Karpas-422 (cell line): Measurements from ENCODE around the gene ETV3L. TPM values are rescaled to one million over a fixed set of nuclear protein-coding genes. Genes with fewer than 3 reads are reported as not detected.
"Not testable (repeated sequence)": the region's sequence is repeated elsewhere in the genome, so short reads cannot be mapped to it uniquely, and the experiment has no call there.

Experiments
- DNase-seq: peaks from one replicate; pipeline ENCODE4 v3.0.0-alpha.2; 2015
- H2AFZ ChIP-seq: fragments of 200-600 bp; sonication (generic); 2 replicates; pipeline ENCODE4 v1.6.1; 2014; ENCODE audit warnings: antibody characterized with exemption, low read length, mixed read lengths
- H3K27ac ChIP-seq: fragments of 200-600 bp; sonication (generic); 2 replicates; pipeline ENCODE4 v1.5.1; 2014; ENCODE audit warnings: mild to moderate bottlenecking, low read length, moderate library complexity
- H3K27me3 ChIP-seq: fragments of 200-600 bp; sonication (generic); 2 replicates; pipeline ENCODE4 v1.6.1; 2014; ENCODE audit warnings: low read length, mixed read lengths
- H3K36me3 ChIP-seq: fragments of 200-600 bp; sonication (generic); 2 replicates; pipeline ENCODE4 v1.6.1; 2014; ENCODE audit warnings: low read length, mixed read lengths; ENCODE audit not compliant: insufficient read depth
- H3K4me1 ChIP-seq: fragments of 200-600 bp; sonication (generic); 2 replicates; pipeline ENCODE4 v1.6.1; 2014; ENCODE audit warnings: mild to moderate bottlenecking, low read length, mixed read lengths
- H3K4me2 ChIP-seq: fragments of 200-600 bp; sonication (generic); 2 replicates; pipeline ENCODE4 v1.6.1; 2014; ENCODE audit warnings: low read length, low read depth, mild to moderate bottlenecking; ENCODE audit not compliant: poor library complexity, severe bottlenecking
- H3K4me3 ChIP-seq: fragments of 200-600 bp; sonication (generic); 2 replicates; pipeline ENCODE4 v1.5.1; 2014; ENCODE audit warnings: mild to moderate bottlenecking, antibody characterized with exemption, low read length, mixed read lengths
- H3K79me2 ChIP-seq: fragments of 200-600 bp; sonication (generic); 2 replicates; pipeline ENCODE4 v1.6.1; 2014; ENCODE audit warnings: mild to moderate bottlenecking, low read length, mixed read lengths
- H3K9ac ChIP-seq: fragments of 200-600 bp; sonication (generic); 2 replicates; pipeline ENCODE4 v1.6.0; 2014; ENCODE audit warnings: low read length
- H3K9me2 ChIP-seq: fragments of 200-600 bp; sonication (generic), shearing (Covaris generic); replicated peaks from 2 replicates; pipeline ENCODE4 v1.6.0; 2014; ENCODE audit warnings: mild to moderate bottlenecking, low read length, moderate library complexity; ENCODE audit not compliant: insufficient read depth
- H3K9me3 ChIP-seq: fragments of 300-700, 200-600 bp; sonication (generic); 2 replicates; pipeline ENCODE4 v1.6.1; 2014; ENCODE audit warnings: low read length, mixed read lengths
- H4K20me1 ChIP-seq: fragments of 200-600 bp; sonication (generic); 2 replicates; pipeline ENCODE4 v1.6.1; 2014; ENCODE audit warnings: mild to moderate bottlenecking, antibody characterized with exemption, low read length, low read depth; ENCODE audit not compliant: insufficient read depth
- total RNA-seq: library from RNA; depleted of rRNA; stranded (reverse); fragments of >200 nt; shearing (Covaris generic); gene quantifications from 2 replicates; pipeline ENCODE4 v1.2.3, GENCODE V29; 2014; ENCODE audit warnings: low replicate concordance

ETV3L gene
- total RNA-seq, 1 experiment from 2014 or later, result not detected

GRCh38 chr1:157073944-157074685 is 25.5 kb downstream of the ETV3L start:
- Histone ChIP-seq H3K9ac (no peak overlapping the region), H3K9me2 (no peaks in the 10 kb centered on the region)
- DNase-seq, result peak; percentile 77

GRCh38 chr1:157069601-157070000 is 30.0 kb downstream of the ETV3L start:
- Histone ChIP-seq H3K4me1 (no peaks in the 10 kb centered on the region), H3K4me2 (no peak overlapping the region)

More at GRCh38 chr1:157073944-157074685, 25.5 kb downstream of the ETV3L start:
- Histone ChIP-seq H3K27me3 (no peaks in the 10 kb centered on the region), H3K27ac (no peak overlapping the region), H3K79me2 (no peaks in the 10 kb centered on the region), H2AFZ (0 out of 2 replicates have a peak overlapping the region, but pooled peaks have one; percentile 75), H3K36me3 (no peaks in the 10 kb centered on the region), H3K9me3 (no peaks in the 10 kb centered on the region), H3K4me2 (no peak overlapping the region), H4K20me1 (no peaks in the 10 kb centered on the region), H3K4me3 (no peak overlapping the region), H3K4me1 (no peaks in the 10 kb centered on the region)

GRCh38 chr1:157059241-157059640 is 40.4 kb downstream of the ETV3L start:
- DNase-seq, H3K9me3 ChIP-seq, H3K9ac ChIP-seq, H3K4me1 ChIP-seq, H3K4me3 ChIP-seq, H3K9me2 ChIP-seq, H4K20me1 ChIP-seq, H2AFZ ChIP-seq, H3K27me3 ChIP-seq, H3K27ac ChIP-seq, H3K79me2 ChIP-seq, H3K4me2 ChIP-seq, H3K36me3 ChIP-seq: not testable (repeated sequence)

More at GRCh38 chr1:157069601-157070000, 30.0 kb downstream of the ETV3L start:
- H3K9ac ChIP-seq, result no peak overlapping the region
- no peaks in the 10 kb centered on the region for H3K36me3 ChIP-seq
- H3K27ac ChIP-seq, result no peak overlapping the region
- H3K27me3 ChIP-seq, result no peaks in the 10 kb centered on the region
- H2AFZ ChIP-seq, result no peak overlapping the region
- no peaks in the 10 kb centered on the region for H3K9me3 ChIP-seq
- H4K20me1 ChIP-seq, result no peaks in the 10 kb centered on the region
- no peak overlapping the region for H3K4me3 ChIP-seq
- H3K9me2 ChIP-seq, result no peaks in the 10 kb centered on the region
- H3K79me2 ChIP-seq, result no peaks in the 10 kb centered on the region
- DNase-seq, result no peak

- no peak overlapping the region for H3K4me2 ChIP-seq
- no peaks in the 10 kb centered on the region for H3K36me3 ChIP-seq
- H3K4me1 ChIP-seq, result no peaks in the 10 kb centered on the region
- no peak overlapping the region for H2AFZ ChIP-seq
- H3K9me2 ChIP-seq, result no peaks in the 10 kb centered on the region
- H3K27ac ChIP-seq, result no peak overlapping the region
- no peak for DNase-seq
- no peaks in the 10 kb centered on the region for H4K20me1 ChIP-seq
- no peaks in the 10 kb centered on the region for H3K27me3 ChIP-seq
- no peak overlapping the region for H3K9ac ChIP-seq
- H3K4me3 ChIP-seq, result no peak overlapping the region
- peaks cover 3% of the 10 kb centered on the region for H3K9me3 ChIP-seq
- no peaks in the 10 kb centered on the region for H3K79me2 ChIP-seq
Measured at GRCh38 chr1:157056269-157056668, 43.3 kb downstream of the ETV3L start.

GRCh38 chr1:157055729-157056128 is 43.9 kb downstream of the ETV3L start:
- H2AFZ ChIP-seq, H3K27ac ChIP-seq, DNase-seq, H3K9ac ChIP-seq, H3K27me3 ChIP-seq, H3K9me3 ChIP-seq, H3K4me2 ChIP-seq, H4K20me1 ChIP-seq, H3K36me3 ChIP-seq, H3K4me3 ChIP-seq, H3K9me2 ChIP-seq, H3K79me2 ChIP-seq, H3K4me1 ChIP-seq: not testable (repeated sequence)

GRCh38 chr1:157050836-157051235 is 48.8 kb downstream of the ETV3L start:
- Histone ChIP-seq H3K4me1 (no peaks in the 10 kb centered on the region), H4K20me1 (no peaks in the 10 kb centered on the region), H2AFZ (no peak overlapping the region), H3K27me3 (no peaks in the 10 kb centered on the region), H3K79me2 (no peaks in the 10 kb centered on the region), H3K9me3 (no peaks in the 10 kb centered on the region; the same call in 1 of the 2 replicates), H3K27ac (no peak overlapping the region), H3K4me3 (no peak overlapping the region), H3K36me3 (no peaks in the 10 kb centered on the region), H3K4me2 (no peak overlapping the region), H3K9me2 (no peaks in the 10 kb centered on the region), H3K9ac (no peak overlapping the region)
- no peak for DNase-seq

- H3K9ac ChIP-seq, result no peak overlapping the region
- no peak overlapping the region for H2AFZ ChIP-seq
- no peaks in the 10 kb centered on the region for H3K27me3 ChIP-seq
- no peaks in the 10 kb centered on the region; the same call in 1 of the 2 replicates for H3K9me3 ChIP-seq
- H3K4me1 ChIP-seq, result no peaks in the 10 kb centered on the region
- no peak overlapping the region for H3K27ac ChIP-seq
- H3K36me3 ChIP-seq, result no peaks in the 10 kb centered on the region
- H3K9me2 ChIP-seq, result no peaks in the 10 kb centered on the region
- DNase-seq, result no peak
- no peaks in the 10 kb centered on the region for H4K20me1 ChIP-seq
- no peak overlapping the region for H3K4me3 ChIP-seq
- no peaks in the 10 kb centered on the region for H3K79me2 ChIP-seq
- H3K4me2 ChIP-seq, result no peak overlapping the region
Measured at GRCh38 chr1:157047062-157047410, 52.6 kb downstream of the ETV3L start.

GRCh38 chr1:157045250-157046218 is 54.1 kb downstream of the ETV3L start, which contains the start of gene ARHGEF11:
ARHGEF11 (minus strand) TSS chr1:157045742; CDS start chr1:157044330, 1,412 bp downstream.
- no peak for DNase-seq
- H3K9ac ChIP-seq, result no peak within 1 kb of the TSS
- no peaks in the 10 kb centered on the region for H4K20me1 ChIP-seq
- no peaks in the 10 kb centered on the region for H3K27me3 ChIP-seq
- H2AFZ ChIP-seq, result no peak within 1 kb of the TSS
- H3K9me2 ChIP-seq, result no peaks in the 10 kb centered on the region
- no peak within 1 kb of the TSS for H3K27ac ChIP-seq
- no peaks in the 10 kb centered on the region for H3K9me3 ChIP-seq
- no peak within 1 kb of the TSS for H3K4me3 ChIP-seq
- no peaks in the 10 kb centered on the region for H3K79me2 ChIP-seq
- no peaks in the 10 kb centered on the region for H3K4me1 ChIP-seq
- H3K4me2 ChIP-seq, result no peak within 1 kb of the TSS
- H3K36me3 ChIP-seq, result no peaks in the 10 kb centered on the region
